Measurements from ENCODE around the gene PPP1R16B. TPM values are rescaled to one million over a fixed set of nuclear protein-coding genes. Genes with fewer than 3 reads are reported as not detected.

Gene PPP1R16B
- total RNA-seq, 1 donor from 2014 or later, result 13.0 TPM

- peaks cover 3% of the 10 kb centered on the region for H3K27me3 ChIP-seq (ENCODE audit: low read depth)
- intact Hi-C loops (cut with DNase I), result no loop called here
These were observed 77.1 kb downstream of the PPP1R16B start for GRCh38 chr20:38882600-38882999.

GRCh38 chr20:38883081-38883980, 77.8 kb downstream of the PPP1R16B start:
- no peak for ATAC-seq
- H3K9me3 ChIP-seq, result no peaks in the 10 kb centered on the region
- TF ChIP-seq, protein P1, sequence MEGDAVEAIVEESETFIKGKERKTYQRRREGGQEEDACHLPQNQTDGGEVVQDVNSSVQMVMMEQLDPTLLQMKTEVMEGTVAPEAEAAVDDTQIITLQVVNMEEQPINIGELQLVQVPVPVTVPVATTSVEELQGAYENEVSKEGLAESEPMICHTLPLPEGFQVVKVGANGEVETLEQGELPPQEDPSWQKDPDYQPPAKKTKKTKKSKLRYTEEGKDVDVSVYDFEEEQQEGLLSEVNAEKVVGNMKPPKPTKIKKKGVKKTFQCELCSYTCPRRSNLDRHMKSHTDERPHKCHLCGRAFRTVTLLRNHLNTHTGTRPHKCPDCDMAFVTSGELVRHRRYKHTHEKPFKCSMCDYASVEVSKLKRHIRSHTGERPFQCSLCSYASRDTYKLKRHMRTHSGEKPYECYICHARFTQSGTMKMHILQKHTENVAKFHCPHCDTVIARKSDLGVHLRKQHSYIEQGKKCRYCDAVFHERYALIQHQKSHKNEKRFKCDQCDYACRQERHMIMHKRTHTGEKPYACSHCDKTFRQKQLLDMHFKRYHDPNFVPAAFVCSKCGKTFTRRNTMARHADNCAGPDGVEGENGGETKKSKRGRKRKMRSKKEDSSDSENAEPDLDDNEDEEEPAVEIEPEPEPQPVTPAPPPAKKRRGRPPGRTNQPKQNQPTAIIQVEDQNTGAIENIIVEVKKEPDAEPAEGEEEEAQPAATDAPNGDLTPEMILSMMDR (IDR thresholded peaks at IDR 0.05), result no peak
- H3K27me3 ChIP-seq (ENCODE audit: low read depth), result peaks cover 3% of the 10 kb centered on the region
- H3K27ac ChIP-seq, result no peak overlapping the region
- H3K4me3 ChIP-seq, result no peak overlapping the region
- no peaks in the 10 kb centered on the region for H3K36me3 ChIP-seq
- intact Hi-C loops (cut with DNase I), result no loop called here
- H3K4me1 ChIP-seq, result peaks cover 14% of the 10 kb centered on the region
- DNase-seq, result no peak

More at GRCh38 chr20:38882600-38882999, 77.1 kb downstream of the PPP1R16B start:
- Histone ChIP-seq H3K36me3 (no peaks in the 10 kb centered on the region), H3K9me3 (no peaks in the 10 kb centered on the region), H3K4me1 (peaks cover 14% of the 10 kb centered on the region), H3K27ac (no peak overlapping the region), H3K4me3 (no peak overlapping the region)
- TF ChIP-seq, protein P1 (IDR thresholded peaks at IDR 0.05), result no peak
- ATAC-seq, result no peak
- DNase-seq, result no peak

- Histone ChIP-seq H3K36me3 (no peaks in the 10 kb centered on the region), H3K4me1 (peaks cover 14% of the 10 kb centered on the region), H3K4me3 (no peak overlapping the region), H3K27me3 (ENCODE audit: low read depth) (peaks cover under 1% of the 10 kb centered on the region), H3K9me3 (no peaks in the 10 kb centered on the region), H3K27ac (no peak overlapping the region)
- intact Hi-C loops (cut with DNase I), result no loop called here
- DNase-seq (no peak), ATAC-seq (no peak)
- TF ChIP-seq, protein P1 (IDR thresholded peaks at IDR 0.05), result no peak
These were observed 78.7 kb downstream of the PPP1R16B start for GRCh38 chr20:38883981-38884733.

GRCh38 chr20:38885357-38885756, 79.9 kb downstream of the PPP1R16B start:
- TF ChIP-seq, protein P1 (IDR thresholded peaks at IDR 0.05), result no peak
- DNase-seq (no peak), ATAC-seq (no peak)
- no peaks in the 10 kb centered on the region for H3K9me3 ChIP-seq
- H3K36me3 ChIP-seq, result no peaks in the 10 kb centered on the region
- no peaks in the 10 kb centered on the region for H3K27me3 ChIP-seq (ENCODE audit: low read depth)
- intact Hi-C loops (cut with DNase I), result no loop called here
- H3K27ac ChIP-seq, result no peak overlapping the region
- no peak overlapping the region for H3K4me3 ChIP-seq
- peaks cover 14% of the 10 kb centered on the region for H3K4me1 ChIP-seq

- Histone ChIP-seq H3K36me3 (no peaks in the 10 kb centered on the region), H3K4me3 (no peak overlapping the region), H3K4me1 (peaks cover 8% of the 10 kb centered on the region), H3K27ac (no peak overlapping the region), H3K27me3 (ENCODE audit: low read depth) (no peaks in the 10 kb centered on the region), H3K9me3 (no peaks in the 10 kb centered on the region)
- TF ChIP-seq, protein P1 (IDR thresholded peaks at IDR 0.05), result no peak
- no peak for ATAC-seq
- no peak for DNase-seq
- intact Hi-C loops (cut with DNase I), result no loop called here
These were observed 82.7 kb downstream of the PPP1R16B start for GRCh38 chr20:38888059-38888831.
